Loucy (cell line): Measurements from ENCODE around the gene NODAL.

Experiments
- H2AFZ ChIP-seq: fragments of 200-600 bp; sonication (generic); 2 replicates; pipeline ENCODE4 v1.6.0; 2016; ENCODE audit warnings: antibody characterized with exemption, mild to moderate bottlenecking, low read length, moderate library complexity
- H3F3A ChIP-seq: fragments of 200-600 bp; 2 replicates; pipeline ENCODE4 v1.6.0; 2016; ENCODE audit warnings: antibody characterized with exemption, low read depth, mild to moderate bottlenecking
- H3K27me3 ChIP-seq: fragments of 200-600 bp; sonication (generic); 2 replicates; pipeline ENCODE4 v1.6.1; 2014; ENCODE audit warnings: low read length, mild to moderate bottlenecking; ENCODE audit not compliant: insufficient read depth, poor library complexity, severe bottlenecking
- H3K36me3 ChIP-seq: fragments of 200-600 bp; sonication (generic); 2 replicates; pipeline ENCODE4 v1.6.1; 2016; ENCODE audit warnings: low read length; ENCODE audit not compliant: insufficient read depth
- H3K4me1 ChIP-seq: fragments of 200-600 bp; sonication (generic); 2 replicates; pipeline ENCODE4 v1.5.1; 2014; ENCODE audit warnings: low read length, mild to moderate bottlenecking; ENCODE audit not compliant: insufficient read depth, poor library complexity, severe bottlenecking
- H3K4me2 ChIP-seq: fragments of 200-600 bp; sonication (generic); 2 replicates; pipeline ENCODE4 v1.6.0; 2014; ENCODE audit warnings: antibody characterized with exemption, low read length, low read depth, mild to moderate bottlenecking; ENCODE audit not compliant: poor library complexity, severe bottlenecking
- H3K4me3 ChIP-seq: fragments of 200-600 bp; sonication (generic); 2 replicates; pipeline ENCODE4 v1.5.1; 2014; ENCODE audit warnings: low read length, mild to moderate bottlenecking, mixed read lengths; ENCODE audit not compliant: poor library complexity, severe bottlenecking
- H3K79me2 ChIP-seq: fragments of 200-600 bp; sonication (generic); 2 replicates; pipeline ENCODE4 v1.6.1; 2014; ENCODE audit warnings: low read length; ENCODE audit not compliant: insufficient read depth
- H3K9ac ChIP-seq: fragments of 200-600 bp; sonication (generic); 2 replicates; pipeline ENCODE4 v1.6.0; 2014; ENCODE audit warnings: mild to moderate bottlenecking, low read depth, low read length, moderate library complexity; ENCODE audit not compliant: poor library complexity, severe bottlenecking
- H3K9me2 ChIP-seq: fragments of 200-600 bp; sonication (generic); replicated peaks from 2 replicates; pipeline ENCODE4 v1.6.1; 2016; ENCODE audit warnings: low read depth, low read length, mixed read lengths
- H3K9me3 ChIP-seq: fragments of 200-600 bp; sonication (generic); 2 replicates; pipeline ENCODE4 v1.6.1; 2014; ENCODE audit warnings: mild to moderate bottlenecking, antibody characterized with exemption, low read length, low read depth; ENCODE audit not compliant: insufficient read depth
- H4K20me1 ChIP-seq: fragments of 200-600 bp; sonication (generic); 2 replicates; pipeline ENCODE4 v1.6.0; 2014; ENCODE audit warnings: antibody characterized with exemption, low read length, mild to moderate bottlenecking; ENCODE audit not compliant: insufficient read depth, poor library complexity, severe bottlenecking
- CTCF ChIP-seq: fragments of 200-600 bp; sonication (generic); conservative IDR thresholded peaks from 2 replicates; pipeline ENCODE4 v1.5.1; 2014; ENCODE audit warnings: mild to moderate bottlenecking, antibody characterized with exemption, low read length
- EZH2phosphoT487 ChIP-seq: fragments of 200-600 bp; IDR thresholded peaks from 2 replicates; pipeline ENCODE4 v1.6.1; 2018; ENCODE audit warnings: antibody characterized with exemption, mild to moderate bottlenecking, moderate library complexity, borderline replicate concordance

Gene NODAL

GRCh38 chr10:70480239-70480861 lies 38.9 kb upstream of the NODAL start:
- Histone ChIP-seq H3K4me2 (peak overlapping the region; percentile 80), H2AFZ (no peak overlapping the region), H3K9me3 (no peaks in the 10 kb centered on the region), H3K4me1 (peaks cover 65% of the 10 kb centered on the region), H3K79me2 (peaks cover 42% of the 10 kb centered on the region), H4K20me1 (no peaks in the 10 kb centered on the region), H3K9ac (peak overlapping the region; percentile 77), H3F3A (0 out of 2 replicates have a peak, but pooled peaks cover 9% of the 10 kb centered on the region), H3K36me3 (no peaks in the 10 kb centered on the region), H3K4me3 (peak overlapping the region; percentile 86), H3K9me2 (no peaks in the 10 kb centered on the region), H3K27me3 (no peaks in the 10 kb centered on the region)
- TF ChIP-seq EZH2phosphoT487 (no peak), CTCF (no peak; the same call in 1 of the 2 replicates)

GRCh38 chr10:70479626-70480238 lies 38.3 kb upstream of the NODAL start:
- Histone ChIP-seq H3F3A (0 out of 2 replicates have a peak, but pooled peaks cover 9% of the 10 kb centered on the region), H4K20me1 (no peaks in the 10 kb centered on the region), H3K4me2 (peak overlapping the region; percentile 80), H3K9me2 (no peaks in the 10 kb centered on the region), H3K36me3 (no peaks in the 10 kb centered on the region), H2AFZ (0 out of 2 replicates have a peak overlapping the region, but pooled peaks have one; percentile 74), H3K9me3 (no peaks in the 10 kb centered on the region), H3K79me2 (peaks cover 42% of the 10 kb centered on the region), H3K9ac (peak overlapping the region; percentile 77), H3K4me1 (peaks cover 65% of the 10 kb centered on the region), H3K4me3 (peak overlapping the region; percentile 86), H3K27me3 (no peaks in the 10 kb centered on the region)
- TF ChIP-seq EZH2phosphoT487, result no peak
- TF ChIP-seq CTCF, result peak; percentile 6; the same call in 1 of the 2 replicates

GRCh38 chr10:70479165-70479581 lies 37.7 kb upstream of the NODAL start:
- H2AFZ ChIP-seq, result peak overlapping the region; percentile 74; the same call in 1 of the 2 replicates
- peak overlapping the region; percentile 80 for H3K4me2 ChIP-seq
- H3K4me1 ChIP-seq, result peaks cover 65% of the 10 kb centered on the region
- H3K79me2 ChIP-seq, result peaks cover 42% of the 10 kb centered on the region
- peak overlapping the region; percentile 86 for H3K4me3 ChIP-seq
- no peaks in the 10 kb centered on the region for H3K36me3 ChIP-seq
- H3F3A ChIP-seq, result 0 out of 2 replicates have a peak, but pooled peaks cover 9% of the 10 kb centered on the region
- H3K9ac ChIP-seq, result peak overlapping the region; percentile 77
- TF ChIP-seq CTCF (peak; percentile 52), EZH2phosphoT487 (no peak)
- no peaks in the 10 kb centered on the region for H3K9me3 ChIP-seq
- H4K20me1 ChIP-seq, result no peaks in the 10 kb centered on the region
- H3K27me3 ChIP-seq, result no peaks in the 10 kb centered on the region
- no peaks in the 10 kb centered on the region for H3K9me2 ChIP-seq
